ENCODE measurements around the gene NTF3.

Gene NTF3

GRCh38 chr12:5510251-5510805 lies 78.4 kb downstream of the NTF3 start:
- DNase-seq (ENCODE audit: low read depth in 2 of 2, low spot score in 1 of 2): no peak

GRCh38 chr12:5511256-5511643 lies 79.3 kb downstream of the NTF3 start:
- DNase-seq (ENCODE audit: low read depth in 2 of 2, low spot score in 1 of 2): no peak

- DNase-seq (ENCODE audit: low read depth in 2 of 2, low spot score in 1 of 2): no peak
These were observed 80.0 kb downstream of the NTF3 start for GRCh38 chr12:5511644-5512600.

- DNase-seq (ENCODE audit: low read depth in 2 of 2, low spot score in 1 of 2): no peak
These were observed 80.7 kb downstream of the NTF3 start for GRCh38 chr12:5512601-5512970.

- DNase-seq (ENCODE audit: low read depth in 2 of 2, low spot score in 1 of 2): no peak
These were observed 81.5 kb downstream of the NTF3 start for GRCh38 chr12:5513406-5513805.

- no peak for DNase-seq (ENCODE audit: low read depth in 2 of 2, low spot score in 1 of 2)
These were observed 82.1 kb downstream of the NTF3 start for GRCh38 chr12:5514016-5514415.

- DNase-seq (ENCODE audit: low read depth in 2 of 2, low spot score in 1 of 2): no peak
These were observed 82.6 kb downstream of the NTF3 start for GRCh38 chr12:5514545-5514944.

GRCh38 chr12:5515458-5515857 lies 83.5 kb downstream of the NTF3 start:
- DNase-seq (ENCODE audit: low read depth in 2 of 2, low spot score in 1 of 2): no peak

GRCh38 chr12:5516371-5517241 lies 84.7 kb downstream of the NTF3 start:
- no peak for DNase-seq (ENCODE audit: low read depth in 2 of 2, low spot score in 1 of 2)

GRCh38 chr12:5518584-5519365 lies 86.9 kb downstream of the NTF3 start:
- no peak for DNase-seq (ENCODE audit: low read depth in 2 of 2, low spot score in 1 of 2)

GRCh38 chr12:5520037-5520436 lies 88.1 kb downstream of the NTF3 start:
- DNase-seq (ENCODE audit: low read depth in 2 of 2, low spot score in 1 of 2): no peak

GRCh38 chr12:5520831-5521230 lies 88.9 kb downstream of the NTF3 start:
- DNase-seq (ENCODE audit: low read depth in 2 of 2, low spot score in 1 of 2): no peak

- no peak for DNase-seq (ENCODE audit: low read depth in 2 of 2, low spot score in 1 of 2)
These were observed 89.8 kb downstream of the NTF3 start for GRCh38 chr12:5521456-5522325.

- DNase-seq (ENCODE audit: low read depth in 2 of 2, low spot score in 1 of 2): no peak
These were observed 90.8 kb downstream of the NTF3 start for GRCh38 chr12:5522432-5523335.

- no peak for DNase-seq (ENCODE audit: low read depth in 2 of 2, low spot score in 1 of 2)
These were observed 91.6 kb downstream of the NTF3 start for GRCh38 chr12:5523396-5524115.

GRCh38 chr12:5524116-5524768 lies 92.3 kb downstream of the NTF3 start:
- no peak for DNase-seq (ENCODE audit: low read depth in 2 of 2, low spot score in 1 of 2)

- DNase-seq (ENCODE audit: low read depth in 2 of 2, low spot score in 1 of 2): no peak
These were observed 93.0 kb downstream of the NTF3 start for GRCh38 chr12:5524769-5525436.
